Fibroblast of lung (primary cell): ENCODE measurements around the gene ROR2. TPM values are rescaled to one million over a fixed set of nuclear protein-coding genes. Genes with fewer than 3 reads are reported as not detected.
A peak's percentile ranks its signal among the peaks of the same experiment; 100 is the strongest.

ENCODE experiments used
- DNase-seq, 2 donors: peaks; one replicate each; pipeline versions ENCODE4 v3.0.0 to v3.0.0-alpha.2; 2010; ENCODE audit warnings: low read depth in 2 of 2
- H2AFZ ChIP-seq: 2 replicates; pipeline ENCODE4 v1.5.1; 2012; ENCODE audit warnings: low read length, control low read depth, inconsistent platforms
- H3K27ac ChIP-seq: 2 replicates; pipeline ENCODE4 v1.5.1; 2011; ENCODE audit warnings: low read length, control low read depth; ENCODE audit not compliant: insufficient read depth
- H3K27me3 ChIP-seq: 2 replicates; pipeline ENCODE4 v1.5.1; 2011; ENCODE audit warnings: mild to moderate bottlenecking, low read length; ENCODE audit not compliant: control insufficient read depth, insufficient read depth
- H3K36me3 ChIP-seq: 2 replicates; pipeline ENCODE4 v1.5.1; 2011; ENCODE audit warnings: low read length; ENCODE audit not compliant: control insufficient read depth, insufficient read depth
- H3K4me1 ChIP-seq: 2 replicates; pipeline ENCODE4 v1.5.1; 2011; ENCODE audit warnings: low read length; ENCODE audit not compliant: control insufficient read depth, insufficient read depth; ENCODE audit errors: extremely low read depth
- H3K4me2 ChIP-seq: 2 replicates; pipeline ENCODE4 v1.5.1; 2011; ENCODE audit warnings: low read length, control low read depth; ENCODE audit not compliant: insufficient read depth; ENCODE audit errors: extremely low read depth
- H3K4me3 ChIP-seq, 4 experiments: fragments of 200-600 bp in 1 of 4; sonication (generic) in 1 of 4; replicated peaks in 1 of 4; 2 replicates each; pipeline ENCODE4 v1.5.1; 2011 to 2016; ENCODE audit warnings: low read length in 4 of 4, low read depth in 3 of 4, mild to moderate bottlenecking in 3 of 4, control low read depth in 2 of 4, inconsistent platforms in 1 of 4, mixed read lengths in 1 of 4; ENCODE audit not compliant: insufficient read depth in 1 of 4; ENCODE audit errors: control extremely low read depth in 1 of 4
- H3K79me2 ChIP-seq: 2 replicates; pipeline ENCODE4 v1.5.1; 2012; ENCODE audit warnings: mild to moderate bottlenecking, low read length, inconsistent platforms; ENCODE audit not compliant: control insufficient read depth, insufficient read depth
- H3K9ac ChIP-seq: 2 replicates; pipeline ENCODE4 v1.5.1; 2011; ENCODE audit warnings: mild to moderate bottlenecking, low read length, control low read depth; ENCODE audit not compliant: insufficient read depth
- H3K9me3 ChIP-seq: 2 replicates; pipeline ENCODE4 v1.5.1; 2012; ENCODE audit warnings: low read depth, low read length; ENCODE audit not compliant: control insufficient read depth, insufficient read depth
- H4K20me1 ChIP-seq: 2 replicates; pipeline ENCODE4 v1.5.1; 2011; ENCODE audit warnings: low read length; ENCODE audit not compliant: control insufficient read depth, insufficient read depth; ENCODE audit errors: extremely low read depth
- CTCF ChIP-seq, 2 donors: IDR thresholded peaks in 1 of 2; conservative IDR thresholded peaks in 1 of 2; 1 replicate in 1 of 2; 2 replicates in 1 of 2; pipeline ENCODE4 v1.5.1; 2011 to 2012; ENCODE audit warnings: low read length in 2 of 2, control low read depth in 1 of 2, inconsistent platforms in 1 of 2, low read depth in 1 of 2, mild to moderate bottlenecking in 1 of 2
- EZH2 ChIP-seq: IDR thresholded peaks from 2 replicates; pipeline ENCODE4 v1.5.1; 2012; ENCODE audit warnings: low read length, control low read depth, mild to moderate bottlenecking; ENCODE audit errors: missing control alignments
- polyA plus RNA-seq, 2 donors: library from polyadenylated mRNA; depleted of rRNA in 1 of 2; stranded (reverse) in 1 of 2; unstranded in 1 of 2; fragments of >200 nt; gene quantifications; 2 replicates each; pipeline ENCODE4 v1.2.1, GENCODE V29; 2011 to 2012; ENCODE audit warnings: missing spikeins in 1 of 2
- total RNA-seq: library from RNA; depleted of rRNA; stranded (reverse); fragments of >200 nt; gene quantifications from 2 replicates; pipeline ENCODE4 v1.2.1, GENCODE V29; 2014

Gene ROR2
- total and polyA plus RNA-seq, 2 donors (not counting 1 experiment from before 2014, with no cell fraction given): 2.3 to 27.9 TPM

- DNase-seq: no peak
- H3K27ac ChIP-seq: no peak overlapping the region
- TF ChIP-seq EZH2 (no peak), CTCF (conservative IDR thresholded peaks at IDR 0.05 in 1 of 2, IDR thresholded peaks at IDR 0.05 in 1 of 2; ENCODE audit: low read depth in 1 of 2, low read length in 2 of 2) (no peak)
- peaks cover 2% of the 10 kb centered on the region for H3K4me1 ChIP-seq
- H3K27me3 ChIP-seq: no peaks in the 10 kb centered on the region
- H3K36me3 ChIP-seq: no peaks in the 10 kb centered on the region
- no peaks in the 10 kb centered on the region for H3K79me2 ChIP-seq
- H3K9ac ChIP-seq: no peak overlapping the region
- H2AFZ ChIP-seq: no peak overlapping the region
- no peaks in the 10 kb centered on the region for H3K9me3 ChIP-seq
- H4K20me1 ChIP-seq: no peaks in the 10 kb centered on the region
- peak overlapping the region; percentile 59 for H3K4me2 ChIP-seq
- H3K4me3 ChIP-seq: no peak overlapping the region
Observed at GRCh38 chr9:91935066-91935749, 14.8 kb downstream of the ROR2 start.

GRCh38 chr9:91934654-91935053, 15.4 kb downstream of the ROR2 start:
- peak overlapping the region; percentile 59 for H3K4me2 ChIP-seq
- no peaks in the 10 kb centered on the region for H4K20me1 ChIP-seq
- H3K4me1 ChIP-seq: peaks cover 2% of the 10 kb centered on the region
- TF ChIP-seq EZH2 (no peak), CTCF (conservative IDR thresholded peaks at IDR 0.05 in 1 of 2, IDR thresholded peaks at IDR 0.05 in 1 of 2; ENCODE audit: low read depth in 1 of 2, low read length in 2 of 2) (no peak)
- H3K9me3 ChIP-seq: no peaks in the 10 kb centered on the region
- no peaks in the 10 kb centered on the region for H3K27me3 ChIP-seq
- no peak for DNase-seq
- H3K9ac ChIP-seq: no peak overlapping the region
- no peak overlapping the region for H2AFZ ChIP-seq
- no peaks in the 10 kb centered on the region for H3K36me3 ChIP-seq
- no peaks in the 10 kb centered on the region for H3K79me2 ChIP-seq
- peak overlapping the region in 2 of 4 experiments; percentile 9 to 35 for H3K4me3 ChIP-seq
- H3K27ac ChIP-seq: no peak overlapping the region

- Histone ChIP-seq H3K9me3 (no peaks in the 10 kb centered on the region), H3K27me3 (no peaks in the 10 kb centered on the region), H3K9ac (no peak overlapping the region), H3K4me2 (peak overlapping the region; percentile 51), H2AFZ (no peak overlapping the region), H3K27ac (no peak overlapping the region), H4K20me1 (no peaks in the 10 kb centered on the region), H3K4me3 (peak overlapping the region in 3 of 4 experiments; percentile 10 to 35 (median 19)), H3K79me2 (no peaks in the 10 kb centered on the region), H3K4me1 (peaks cover 2% of the 10 kb centered on the region), H3K36me3 (no peaks in the 10 kb centered on the region)
- TF ChIP-seq EZH2 (no peak), CTCF (conservative IDR thresholded peaks at IDR 0.05 in 1 of 2, IDR thresholded peaks at IDR 0.05 in 1 of 2; ENCODE audit: low read depth in 1 of 2, low read length in 2 of 2) (no peak)
- peak in 1 of 2 donors; percentile 42 for DNase-seq
Observed at GRCh38 chr9:91933556-91934352, 16.3 kb downstream of the ROR2 start.
